ENCODE measurements around the gene SSPN. TPM values are rescaled to one million over a fixed set of nuclear protein-coding genes. Genes with fewer than 3 reads are reported as not detected.

Gene SSPN
- total and polyA plus RNA-seq, 8 donors: 0.61 to 11.9 (median 4.4) TPM

DNA sequence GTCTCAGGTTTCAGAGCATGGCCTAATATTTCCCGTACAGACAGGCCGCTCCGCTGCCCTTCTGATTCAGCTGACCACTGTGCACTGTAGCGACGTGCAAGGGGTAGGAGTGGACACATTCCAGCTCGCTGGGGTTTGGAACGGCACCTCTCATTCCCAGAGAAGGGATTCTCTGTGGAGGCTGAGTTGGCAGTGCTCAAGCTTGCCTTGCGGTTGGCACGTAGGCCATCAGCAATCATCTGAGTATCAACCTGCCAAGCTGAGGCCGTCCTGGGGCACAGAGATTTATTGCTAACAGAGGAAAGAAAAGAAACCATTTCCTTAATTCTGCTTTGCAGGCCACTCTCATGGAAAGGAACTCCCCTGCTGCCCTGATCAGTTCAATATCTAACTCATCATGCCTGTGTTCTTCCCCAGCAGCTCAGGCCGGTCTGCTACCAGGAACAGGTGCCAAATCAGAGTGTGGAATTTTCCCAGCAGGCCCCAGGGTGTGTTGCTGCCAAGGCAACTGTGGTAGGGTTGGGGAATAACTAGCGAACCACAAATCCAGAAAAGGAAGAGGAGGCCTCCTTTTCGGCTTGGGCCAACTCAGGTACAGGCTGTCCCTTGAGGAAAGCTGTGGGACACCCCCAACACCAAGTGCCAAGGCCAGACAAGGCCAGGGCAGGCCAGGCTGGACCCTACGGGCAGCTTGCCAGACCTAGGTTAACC lies 92.5 kb downstream of the SSPN start:
- no peaks in the 10 kb centered on the region for H3K4me1 ChIP-seq
- DNase-seq: peak in 5 of 6 donors; percentile 56 to 69 (median 60)
- H3K27me3 ChIP-seq: no peaks in the 10 kb centered on the region
- ATAC-seq: peak; percentile 84 to 94 (median 89)
- intact Hi-C loops (cut with DNase I): no loop called here
- WGBS, 2 donors: 57 to 63% methylated on average over 14 of the region's 14 CpGs
- no peak overlapping the region for H3K4me3 ChIP-seq
- TF ChIP-seq, protein P1, sequence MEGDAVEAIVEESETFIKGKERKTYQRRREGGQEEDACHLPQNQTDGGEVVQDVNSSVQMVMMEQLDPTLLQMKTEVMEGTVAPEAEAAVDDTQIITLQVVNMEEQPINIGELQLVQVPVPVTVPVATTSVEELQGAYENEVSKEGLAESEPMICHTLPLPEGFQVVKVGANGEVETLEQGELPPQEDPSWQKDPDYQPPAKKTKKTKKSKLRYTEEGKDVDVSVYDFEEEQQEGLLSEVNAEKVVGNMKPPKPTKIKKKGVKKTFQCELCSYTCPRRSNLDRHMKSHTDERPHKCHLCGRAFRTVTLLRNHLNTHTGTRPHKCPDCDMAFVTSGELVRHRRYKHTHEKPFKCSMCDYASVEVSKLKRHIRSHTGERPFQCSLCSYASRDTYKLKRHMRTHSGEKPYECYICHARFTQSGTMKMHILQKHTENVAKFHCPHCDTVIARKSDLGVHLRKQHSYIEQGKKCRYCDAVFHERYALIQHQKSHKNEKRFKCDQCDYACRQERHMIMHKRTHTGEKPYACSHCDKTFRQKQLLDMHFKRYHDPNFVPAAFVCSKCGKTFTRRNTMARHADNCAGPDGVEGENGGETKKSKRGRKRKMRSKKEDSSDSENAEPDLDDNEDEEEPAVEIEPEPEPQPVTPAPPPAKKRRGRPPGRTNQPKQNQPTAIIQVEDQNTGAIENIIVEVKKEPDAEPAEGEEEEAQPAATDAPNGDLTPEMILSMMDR (IDR thresholded peaks at IDR 0.05): no peak
- no peak for FAIRE-seq
- H3K36me3 ChIP-seq: no peaks in the 10 kb centered on the region
- peak overlapping the region; percentile 67 to 89 (median 84) for H3K27ac ChIP-seq
- H3K9me3 ChIP-seq: no peaks in the 10 kb centered on the region

GRCh38 chr12:26290565-26290964 lies 95.2 kb downstream of the SSPN start:
- DNase-seq (no peak), ATAC-seq (no peak), FAIRE-seq (no peak)
- intact Hi-C loops (cut with DNase I): no loop called here
- no peak overlapping the region for H3K27ac ChIP-seq
- no peaks in the 10 kb centered on the region for H3K27me3 ChIP-seq
- H3K4me3 ChIP-seq: no peak overlapping the region
- TF ChIP-seq, protein P1 (IDR thresholded peaks at IDR 0.05): no peak
- no peaks in the 10 kb centered on the region for H3K36me3 ChIP-seq
- H3K4me1 ChIP-seq: no peaks in the 10 kb centered on the region
- WGBS, 2 donors: 74 to 75% methylated on average over 2 of the region's 2 CpGs
- H3K9me3 ChIP-seq: no peaks in the 10 kb centered on the region

DNA sequence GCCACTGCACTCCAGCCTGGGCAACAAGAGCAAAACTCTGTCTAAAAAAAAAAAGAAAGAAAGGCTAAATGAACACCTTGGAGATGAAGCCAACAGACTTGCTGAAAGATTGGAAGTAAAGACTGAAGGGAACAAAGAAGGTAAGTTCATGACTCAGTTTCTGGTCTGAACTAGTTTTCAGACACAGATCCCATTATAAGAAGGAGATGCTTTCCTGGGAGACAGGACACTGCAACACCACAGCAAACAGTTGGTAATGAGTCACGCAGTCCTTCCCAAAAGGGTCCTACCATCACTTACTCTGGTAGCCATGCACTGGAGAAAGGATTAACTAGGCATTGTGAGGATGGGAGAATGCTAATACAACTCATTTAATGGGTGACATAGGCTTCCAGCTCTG lies 97.2 kb downstream of the SSPN start:
- H3K36me3 ChIP-seq: no peaks in the 10 kb centered on the region
- 92 to 95% methylated on average over 1 of the region's 1 CpG for WGBS, 2 donors
- H3K27ac ChIP-seq: no peak overlapping the region
- FAIRE-seq: no peak
- no peak for ATAC-seq
- H3K4me1 ChIP-seq: no peaks in the 10 kb centered on the region
- no peaks in the 10 kb centered on the region for H3K9me3 ChIP-seq
- DNase-seq: no peak
- intact Hi-C loops (cut with DNase I): no loop called here
- TF ChIP-seq, protein P1 (IDR thresholded peaks at IDR 0.05): no peak
- H3K27me3 ChIP-seq: no peaks in the 10 kb centered on the region
- no peak overlapping the region for H3K4me3 ChIP-seq

GRCh38 chr12:26293612-26294011 lies 98.2 kb downstream of the SSPN start:
- intact Hi-C loops (cut with DNase I): no loop called here

DNA sequence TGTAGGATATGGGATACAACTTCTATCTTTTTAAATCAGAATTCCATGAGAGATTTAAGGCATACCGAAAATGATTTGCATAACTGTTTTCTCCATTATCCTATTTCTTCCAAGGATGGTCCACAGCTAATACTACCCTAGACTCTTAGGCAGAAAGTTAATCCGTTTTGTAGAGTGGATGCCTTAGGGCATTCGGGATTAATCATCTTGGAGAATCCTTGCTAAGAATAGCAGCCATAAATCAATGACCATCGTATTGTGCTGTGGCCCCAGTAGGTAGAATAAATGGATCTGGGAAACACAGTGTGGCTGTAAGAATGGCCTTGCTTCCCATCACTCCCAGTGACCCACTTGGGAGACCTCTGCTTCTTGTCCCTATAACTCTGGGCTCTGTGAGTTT lies 99.6 kb downstream of the SSPN start:
- ATAC-seq: no peak
- 75 to 84% methylated on average over 4 of the region's 4 CpGs for WGBS, 2 donors
- no peak for DNase-seq
- no peaks in the 10 kb centered on the region for H3K9me3 ChIP-seq
- no peak overlapping the region for H3K27ac ChIP-seq
- FAIRE-seq: no peak
- H3K4me3 ChIP-seq: no peak overlapping the region
- H3K27me3 ChIP-seq: no peaks in the 10 kb centered on the region
- TF ChIP-seq, protein P1 (IDR thresholded peaks at IDR 0.05): no peak
- intact Hi-C loops (cut with DNase I): no loop called here
- H3K4me1 ChIP-seq: no peaks in the 10 kb centered on the region
- no peaks in the 10 kb centered on the region for H3K36me3 ChIP-seq

More at GRCh38 chr12:26293612-26294011, 98.2 kb downstream of the SSPN start:
- H3K4me3 ChIP-seq: no peak overlapping the region
- no peaks in the 10 kb centered on the region for H3K27me3 ChIP-seq
- H3K4me1 ChIP-seq: no peaks in the 10 kb centered on the region
- DNase-seq (no peak), ATAC-seq (no peak), FAIRE-seq (no peak)
- TF ChIP-seq, protein P1 (IDR thresholded peaks at IDR 0.05): no peak
- 69 to 80% methylated on average over 2 of the region's 2 CpGs for WGBS, 2 donors
- H3K9me3 ChIP-seq: no peaks in the 10 kb centered on the region
- no peaks in the 10 kb centered on the region for H3K36me3 ChIP-seq
- no peak overlapping the region for H3K27ac ChIP-seq
